Progenitor cell of endocrine pancreas (in vitro differentiated cells): ENCODE measurements around the gene RPS18. TPM values are rescaled to one million over a fixed set of nuclear protein-coding genes. Genes with fewer than 3 reads are reported as not detected.

Experiments used
- DNase-seq: peaks from one replicate; pipeline ENCODE4 v3.0.0; 2021; ENCODE audit warnings: low spot score; ENCODE audit not compliant: unreplicated experiment
- H3K27ac Mint-ChIP-seq: 2 replicates; pipeline ENCODE4 v1.8.0; 2021; ENCODE audit warnings: mild to moderate bottlenecking, moderate library complexity, mixed read lengths
- H3K27me3 Mint-ChIP-seq: 2 replicates; pipeline ENCODE4 v1.8.0; 2021; ENCODE audit warnings: mixed read lengths
- H3K36me3 Mint-ChIP-seq: 2 replicates; pipeline ENCODE4 v1.8.0; 2022; ENCODE audit warnings: mixed read lengths; ENCODE audit not compliant: insufficient read depth
- H3K4me1 Mint-ChIP-seq: 2 replicates; pipeline ENCODE4 v1.8.0; 2021; ENCODE audit warnings: low read depth, mixed read lengths
- H3K4me3 Mint-ChIP-seq: 2 replicates; pipeline ENCODE4 v1.8.0; 2021; ENCODE audit warnings: low read depth, mild to moderate bottlenecking, moderate library complexity, mixed read lengths
- H3K9me3 Mint-ChIP-seq: 2 replicates; pipeline ENCODE4 v1.8.0; 2021; ENCODE audit warnings: low read depth, mixed read lengths
- CTCF ChIP-seq: fragments of 200-600 bp; sonication (generic); IDR thresholded peaks from one replicate; pipeline ENCODE4 v1.5.0; 2021; ENCODE audit warnings: antibody characterized with exemption, mild to moderate bottlenecking; ENCODE audit not compliant: unreplicated experiment
- total RNA-seq: library from RNA; stranded (reverse); gene quantifications from 2 replicates; pipeline ENCODE4 v1.2.1, GENCODE V29; 2021

The RPS18 gene
- total RNA-seq, 1 donor from 2014 or later, result 1,974 TPM

- Mint-ChIP-seq H3K36me3 (peaks cover 1% of the 10 kb centered on the region), H3K4me3 (no peak overlapping the region), H3K27me3 (no peaks in the 10 kb centered on the region), H3K9me3 (no peaks in the 10 kb centered on the region), H3K4me1 (peaks cover 16% of the 10 kb centered on the region), H3K27ac (no peak overlapping the region)
- no peak for DNase-seq
- TF ChIP-seq CTCF, result no peak
These were observed 30.0 kb downstream of the RPS18 start for GRCh38 chr6:33301877-33302276.

- H3K27me3 Mint-ChIP-seq, result no peaks in the 10 kb centered on the region
- H3K36me3 Mint-ChIP-seq, result peaks cover 2% of the 10 kb centered on the region
- H3K9me3 Mint-ChIP-seq, result no peaks in the 10 kb centered on the region
- no peak overlapping the region for H3K4me3 Mint-ChIP-seq
- peaks cover 9% of the 10 kb centered on the region for H3K4me1 Mint-ChIP-seq
- no peak for DNase-seq
- TF ChIP-seq CTCF, result no peak
- H3K27ac Mint-ChIP-seq, result no peak overlapping the region
These were observed 32.3 kb downstream of the RPS18 start for GRCh38 chr6:33304216-33304615.

GRCh38 chr6:33305052-33305451 lies 33.2 kb downstream of the RPS18 start:
- H3K27me3 Mint-ChIP-seq, result no peaks in the 10 kb centered on the region
- H3K36me3 Mint-ChIP-seq, result peaks cover 2% of the 10 kb centered on the region
- H3K27ac Mint-ChIP-seq, result no peak overlapping the region
- H3K4me1 Mint-ChIP-seq, result peaks cover 4% of the 10 kb centered on the region
- DNase-seq, result no peak
- no peaks in the 10 kb centered on the region for H3K9me3 Mint-ChIP-seq
- no peak for TF ChIP-seq CTCF
- H3K4me3 Mint-ChIP-seq, result no peak overlapping the region

GRCh38 chr6:33306356-33306755 lies 34.5 kb downstream of the RPS18 start:
- Mint-ChIP-seq H3K36me3 (peaks cover 2% of the 10 kb centered on the region), H3K4me3 (no peak overlapping the region), H3K9me3 (no peaks in the 10 kb centered on the region), H3K27me3 (no peaks in the 10 kb centered on the region), H3K4me1 (no peaks in the 10 kb centered on the region), H3K27ac (peak overlapping the region; percentile 81)
- DNase-seq, result no peak
- no peak for TF ChIP-seq CTCF

GRCh38 chr6:33312361-33313104 lies 40.7 kb downstream of the RPS18 start:
- peak overlapping the region; percentile 85 for H3K4me3 Mint-ChIP-seq
- peaks cover 29% of the 10 kb centered on the region for H3K4me1 Mint-ChIP-seq
- peaks cover 8% of the 10 kb centered on the region for H3K36me3 Mint-ChIP-seq
- H3K9me3 Mint-ChIP-seq, result no peaks in the 10 kb centered on the region
- no peak for DNase-seq
- H3K27ac Mint-ChIP-seq, result peak overlapping the region; percentile 88
- peaks cover 3% of the 10 kb centered on the region for H3K27me3 Mint-ChIP-seq
- no peak for TF ChIP-seq CTCF
